CD4-positive, alpha-beta T cell treated with Interleukin-1 beta for 1 hour (primary cell): ENCODE data around the gene CLEC14A.

Experiments used
- DNase-seq, 2 donors: peaks; one replicate each; pipeline ENCODE4 v3.0.0-alpha.2; 2020 to 2022

Gene CLEC14A

DNA sequence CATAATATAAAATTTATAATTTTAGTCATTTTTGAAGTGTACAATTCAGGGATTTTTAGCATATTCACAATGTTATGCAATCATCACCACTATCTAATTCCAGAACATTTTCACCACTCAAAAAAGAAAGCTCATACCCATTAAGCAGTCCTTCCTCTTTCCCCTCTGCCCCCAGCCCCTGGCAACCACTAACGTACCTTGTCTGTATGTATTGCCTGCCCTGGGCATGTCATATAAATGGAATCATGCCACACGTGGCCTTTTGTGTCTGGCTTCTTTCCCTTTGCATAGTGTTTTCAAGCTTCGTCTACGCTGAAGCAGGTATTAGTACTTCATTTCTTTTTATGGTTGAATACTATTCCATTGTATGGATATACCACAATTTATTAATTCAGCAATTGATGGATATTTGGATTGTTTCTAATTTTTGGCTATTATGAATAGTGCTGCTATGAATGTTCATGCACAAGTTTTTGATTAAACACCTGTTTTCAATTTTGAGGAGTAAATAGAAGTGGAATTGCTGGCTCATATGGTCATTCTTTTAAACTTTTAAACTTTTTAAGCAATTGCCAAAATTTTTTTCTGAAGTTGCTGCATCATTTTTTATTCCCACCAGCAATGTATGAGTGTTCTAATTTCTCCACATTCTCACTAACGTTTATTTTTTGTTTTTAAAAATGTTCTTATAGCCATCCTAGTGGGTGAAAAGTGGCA is 49.8 kb downstream of the CLEC14A start:
- DNase-seq, result no peak

DNA sequence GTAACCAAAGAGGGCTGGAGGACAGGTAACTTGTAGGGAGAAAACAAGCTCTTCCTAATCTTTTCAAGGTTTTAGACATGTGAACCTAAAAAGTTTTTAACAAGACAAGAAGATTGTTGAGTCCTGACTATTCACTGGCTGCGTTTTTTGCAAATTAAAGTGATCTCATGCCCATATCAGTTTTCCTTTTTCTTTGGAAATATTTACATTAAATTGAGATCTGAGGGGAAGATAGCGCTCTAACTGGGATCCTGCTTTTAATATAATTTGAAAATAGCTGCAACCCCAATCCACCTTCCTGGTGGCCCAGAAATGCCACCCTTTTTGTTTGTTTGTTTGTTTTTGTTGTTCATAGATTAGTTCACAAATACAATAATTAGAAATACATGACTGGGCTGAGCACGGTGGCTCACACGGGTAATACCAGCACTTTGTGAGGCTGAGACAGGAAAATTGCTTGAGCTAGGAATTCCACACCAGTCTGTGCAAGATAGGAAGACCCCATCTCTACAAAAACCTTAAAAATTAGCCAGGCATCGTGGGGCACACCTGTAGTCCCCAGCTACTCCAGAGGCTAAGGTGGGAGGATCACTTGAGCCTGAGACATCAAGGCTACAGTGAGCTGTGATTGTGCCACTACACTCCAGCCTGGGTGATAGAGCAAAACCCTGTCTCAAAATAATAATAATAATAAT is 50.6 kb downstream of the CLEC14A start:
- DNase-seq, result no peak

DNA sequence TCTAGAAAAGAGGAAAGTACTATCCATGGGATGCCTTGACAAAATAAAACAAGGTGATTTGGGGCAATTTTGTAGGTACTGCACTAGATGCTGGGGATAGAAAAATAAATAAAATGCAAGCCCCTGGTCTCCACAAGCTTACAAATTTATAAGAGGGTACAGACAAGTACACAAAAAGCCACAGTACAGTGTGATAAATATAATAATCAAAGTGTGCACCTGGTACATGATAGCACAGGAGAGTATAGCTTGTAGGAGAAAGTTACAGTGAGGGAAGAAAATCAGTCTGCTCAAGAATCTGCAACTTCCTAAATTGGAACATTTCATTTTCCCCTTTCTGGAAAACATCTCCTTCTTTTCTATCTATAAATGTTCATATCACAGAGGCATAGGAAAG is 51.2 kb downstream of the CLEC14A start:
- no peak for DNase-seq
